HG03575 (cell line): ENCODE results near the gene PLPP2.
"Not testable (repeated sequence)": the region's sequence is repeated elsewhere in the genome, so short reads cannot be mapped to it uniquely, and the experiment has no call there.

ENCODE experiments used
- ATAC-seq: cut with Tn5 transposase; IDR thresholded peaks from one replicate; pipeline ENCODE4 v1.9.1; 2021; ENCODE audit not compliant: unreplicated experiment, insufficient number of reproducible peaks, low FRiP score; ENCODE audit errors: extremely low read depth

PLPP2 gene

GRCh38 chr19:277581-278165 is 13.5 kb downstream of the PLPP2 start:
- ATAC-seq = no peak

- no peak for ATAC-seq
These were observed 14.1 kb downstream of the PLPP2 start for GRCh38 chr19:277131-277530.

- no peak for ATAC-seq
These were observed 15.1 kb downstream of the PLPP2 start for GRCh38 chr19:275958-276646.

- ATAC-seq = no peak
These were observed 16.2 kb downstream of the PLPP2 start for GRCh38 chr19:275000-275399.

GRCh38 chr19:273393-273792 is 17.8 kb downstream of the PLPP2 start:
- ATAC-seq = no peak

GRCh38 chr19:271856-272255 is 19.3 kb downstream of the PLPP2 start:
- ATAC-seq = no peak

- not testable (repeated sequence) for ATAC-seq
These were observed 20.4 kb downstream of the PLPP2 start for GRCh38 chr19:270766-271318.

- no peak for ATAC-seq
These were observed 22.0 kb downstream of the PLPP2 start for GRCh38 chr19:269241-269640.

GRCh38 chr19:262125-262524 is 29.1 kb downstream of the PLPP2 start:
- no peak for ATAC-seq

GRCh38 chr19:256804-257203 is 34.4 kb downstream of the PLPP2 start:
- not testable (repeated sequence) for ATAC-seq

GRCh38 chr19:252421-253186 is 38.6 kb downstream of the PLPP2 start:
- not testable (repeated sequence) for ATAC-seq

GRCh38 chr19:246551-246950 is 44.7 kb downstream of the PLPP2 start:
- no peak for ATAC-seq

GRCh38 chr19:245900-246299 is 45.3 kb downstream of the PLPP2 start:
- ATAC-seq = not testable (repeated sequence)

GRCh38 chr19:245457-245856 is 45.7 kb downstream of the PLPP2 start:
- no peak for ATAC-seq
